Activated naive CD4-positive, alpha-beta T cell treated with anti-CD3 and anti-CD28 coated beads, Interleukin-2, amount 50 U/mL, for 16 hours (primary cell): Measurements from ENCODE around the gene PRSS56.

ENCODE experiments used
- DNase-seq: peaks from one replicate; pipeline ENCODE4 v3.0.0-alpha.2; 2020

The PRSS56 gene

DNA sequence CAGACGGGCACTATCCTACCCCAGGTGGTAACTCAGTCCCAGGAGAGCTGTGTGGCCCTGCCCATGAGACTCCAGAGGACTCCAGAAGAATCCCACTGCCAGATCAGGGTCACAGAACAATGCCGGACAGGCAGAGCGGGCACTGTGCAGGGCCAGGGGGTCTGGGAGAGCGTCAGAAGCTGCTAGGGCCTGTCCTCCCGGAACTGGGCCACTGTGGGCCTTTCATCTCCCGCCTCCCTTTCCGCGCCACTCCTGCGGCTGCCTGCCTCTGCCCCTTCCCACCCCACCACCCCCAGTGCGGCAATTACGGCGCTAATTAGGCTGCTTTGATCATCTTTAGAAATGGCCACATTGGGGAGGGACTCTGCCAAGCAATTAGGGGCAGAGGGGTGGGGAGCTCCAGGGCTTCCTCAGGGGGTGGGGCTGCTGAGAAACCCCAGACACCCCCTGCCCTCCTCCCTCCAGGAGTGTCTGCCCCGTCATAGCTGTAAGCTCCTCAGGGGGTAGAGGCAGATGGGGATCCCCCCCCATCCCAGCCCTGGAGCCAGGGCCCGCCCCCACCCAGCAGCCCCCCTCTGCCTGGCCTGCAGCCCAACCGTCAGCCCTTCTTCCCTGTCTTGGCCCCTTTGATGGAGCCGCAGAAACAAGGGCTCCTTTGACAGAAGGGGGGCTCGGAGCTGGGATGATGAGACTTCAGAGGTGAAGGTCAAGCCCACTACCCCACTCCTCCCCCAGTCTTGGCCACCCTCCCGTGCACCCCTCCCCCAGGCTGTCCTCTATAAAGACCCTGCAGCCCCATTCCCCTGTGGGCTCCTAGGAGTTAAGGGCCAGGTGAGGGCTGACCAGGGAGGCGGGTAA lies at the start of gene PRSS56:
Gene PRSS56 (plus strand): TSS at position 808 of the 858 bp plus-strand sequence. CDS start 211 bp downstream, outside the sequence.
- DNase-seq: no peak

DNA sequence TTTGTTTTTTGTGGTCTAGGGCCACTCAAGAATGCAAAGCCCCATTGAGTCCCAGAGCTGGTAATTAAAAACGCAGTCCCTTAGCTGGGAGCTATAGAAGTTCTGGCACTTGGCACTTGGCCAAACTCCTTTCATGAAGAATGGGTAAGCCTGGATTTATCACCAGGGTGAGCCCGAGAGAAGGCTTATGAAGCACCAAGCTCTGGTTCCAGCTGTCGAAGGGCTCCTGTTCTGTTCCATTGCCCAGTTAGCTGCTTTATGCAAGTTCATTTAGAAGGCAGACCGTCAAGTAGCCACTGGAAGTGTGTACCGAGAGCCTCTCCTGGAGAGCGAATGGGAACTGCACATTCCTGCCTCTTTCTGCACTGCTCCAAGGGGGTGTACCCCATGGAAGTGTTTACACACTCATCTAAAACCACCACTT lies 46.7 kb upstream of the PRSS56 start:
- no peak for DNase-seq

DNA sequence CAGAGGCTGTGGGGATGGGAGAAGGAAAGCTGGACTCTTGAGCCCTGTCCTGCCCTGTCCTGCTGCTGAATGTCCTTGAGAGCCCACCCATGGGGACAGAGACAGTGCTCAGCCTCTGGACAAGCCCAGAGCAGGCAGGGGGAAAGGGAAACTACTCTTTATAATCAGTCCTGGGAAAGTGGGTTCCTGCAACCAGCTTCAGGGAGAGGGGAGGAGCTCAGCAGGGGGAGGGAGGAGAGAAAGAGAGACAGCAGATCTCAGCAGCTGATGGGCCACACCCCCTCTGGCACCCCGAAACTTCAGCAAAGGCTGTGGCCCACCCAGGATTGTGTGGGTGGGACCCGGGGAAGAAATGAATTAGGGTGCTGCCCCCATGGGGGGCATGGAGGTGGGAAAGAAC lies 44.1 kb upstream of the PRSS56 start:
- DNase-seq: no peak

DNA sequence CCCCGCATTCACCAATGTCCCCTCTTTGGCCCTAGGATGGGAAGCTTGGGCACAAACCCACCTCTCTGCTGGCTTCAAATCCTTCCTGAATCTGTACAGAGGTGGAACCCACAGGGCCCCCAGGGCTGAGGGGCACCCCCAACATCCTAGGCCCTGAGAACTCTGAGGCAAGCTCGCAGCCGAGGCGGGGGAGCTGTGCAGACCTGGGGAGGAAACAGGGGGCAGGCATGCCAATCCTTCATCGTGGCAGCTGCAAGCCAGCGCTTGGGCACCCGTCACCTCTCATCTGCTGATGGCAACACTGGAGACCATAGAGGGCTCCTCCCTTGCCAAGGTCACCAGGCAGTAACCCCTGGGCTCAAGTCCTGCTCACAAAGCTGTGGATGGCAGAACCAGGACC lies 43.4 kb upstream of the PRSS56 start:
- no peak for DNase-seq

DNA sequence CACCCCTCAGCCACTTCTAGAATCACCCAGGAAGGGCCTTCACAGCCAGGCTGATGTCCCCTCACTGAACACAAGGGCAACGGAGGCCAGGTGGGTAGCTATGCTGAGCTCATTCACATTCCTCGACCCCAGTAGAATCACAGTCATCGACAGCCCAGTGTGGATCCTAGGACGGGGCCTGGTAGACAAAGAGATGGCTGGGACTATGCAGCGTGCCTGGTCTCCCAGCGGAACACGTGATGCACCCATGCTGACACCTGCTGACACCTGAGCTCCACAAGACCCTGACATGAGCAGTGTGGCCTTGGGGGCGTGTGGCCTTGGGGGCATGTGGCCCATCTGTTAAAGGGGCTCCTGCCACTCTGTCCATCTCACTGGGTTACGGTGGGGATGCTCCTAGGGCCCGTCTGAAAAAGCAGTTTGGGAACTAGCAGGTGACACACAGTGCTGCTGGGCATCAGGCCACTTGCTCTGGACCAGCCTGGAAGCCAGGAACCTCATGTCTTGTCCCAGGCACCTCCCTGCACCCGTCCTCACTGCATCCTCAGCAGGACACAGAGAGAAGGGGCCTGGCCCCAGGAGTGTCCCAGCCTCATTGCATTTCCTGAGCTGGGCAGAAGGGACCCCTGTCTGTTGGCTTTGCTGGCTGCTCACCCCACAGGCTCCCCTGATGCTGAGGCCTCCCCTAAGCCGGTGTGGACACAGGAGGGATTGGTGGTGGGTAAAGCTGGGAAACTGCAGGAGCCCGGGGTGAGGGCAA lies 42.3 kb upstream of the PRSS56 start:
- no peak for DNase-seq

DNA sequence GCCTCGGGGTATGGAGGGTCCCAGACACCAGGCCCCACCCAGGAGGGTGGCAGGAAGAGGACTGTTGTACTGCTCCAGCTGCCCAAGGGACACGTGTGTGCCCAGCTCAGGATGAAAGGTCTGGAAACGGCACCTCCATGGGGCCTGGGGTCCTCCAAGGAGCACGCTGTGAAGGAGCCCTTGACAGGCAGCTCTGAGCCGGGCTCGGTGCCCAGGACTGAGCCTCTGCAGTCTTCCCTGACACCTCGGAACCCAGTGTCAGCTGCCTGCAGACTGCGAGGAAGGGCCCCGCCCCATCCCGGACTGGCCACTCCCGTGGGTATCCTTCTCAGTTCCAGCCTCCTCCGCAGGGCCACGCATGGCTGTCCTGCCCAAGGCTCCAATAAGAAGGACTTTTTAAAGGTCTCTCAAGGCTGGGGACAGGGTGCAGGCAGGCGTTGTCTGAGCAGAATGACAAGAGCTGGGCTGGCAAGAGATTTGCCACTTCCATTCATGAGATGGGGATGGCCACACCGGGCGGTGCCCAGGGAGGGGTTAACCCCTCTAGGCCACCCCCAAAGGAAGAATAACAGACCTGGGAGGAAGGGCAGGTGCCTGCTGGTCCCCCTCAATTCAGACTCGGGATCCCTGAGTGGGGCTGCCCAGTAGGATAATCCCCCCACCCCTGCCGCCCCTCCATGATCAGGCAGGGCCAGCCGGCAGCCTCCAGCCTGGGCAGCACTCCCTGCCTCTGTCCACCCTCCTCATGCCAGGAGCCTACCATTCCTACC lies 41.4 kb upstream of the PRSS56 start:
- no peak for DNase-seq

DNA sequence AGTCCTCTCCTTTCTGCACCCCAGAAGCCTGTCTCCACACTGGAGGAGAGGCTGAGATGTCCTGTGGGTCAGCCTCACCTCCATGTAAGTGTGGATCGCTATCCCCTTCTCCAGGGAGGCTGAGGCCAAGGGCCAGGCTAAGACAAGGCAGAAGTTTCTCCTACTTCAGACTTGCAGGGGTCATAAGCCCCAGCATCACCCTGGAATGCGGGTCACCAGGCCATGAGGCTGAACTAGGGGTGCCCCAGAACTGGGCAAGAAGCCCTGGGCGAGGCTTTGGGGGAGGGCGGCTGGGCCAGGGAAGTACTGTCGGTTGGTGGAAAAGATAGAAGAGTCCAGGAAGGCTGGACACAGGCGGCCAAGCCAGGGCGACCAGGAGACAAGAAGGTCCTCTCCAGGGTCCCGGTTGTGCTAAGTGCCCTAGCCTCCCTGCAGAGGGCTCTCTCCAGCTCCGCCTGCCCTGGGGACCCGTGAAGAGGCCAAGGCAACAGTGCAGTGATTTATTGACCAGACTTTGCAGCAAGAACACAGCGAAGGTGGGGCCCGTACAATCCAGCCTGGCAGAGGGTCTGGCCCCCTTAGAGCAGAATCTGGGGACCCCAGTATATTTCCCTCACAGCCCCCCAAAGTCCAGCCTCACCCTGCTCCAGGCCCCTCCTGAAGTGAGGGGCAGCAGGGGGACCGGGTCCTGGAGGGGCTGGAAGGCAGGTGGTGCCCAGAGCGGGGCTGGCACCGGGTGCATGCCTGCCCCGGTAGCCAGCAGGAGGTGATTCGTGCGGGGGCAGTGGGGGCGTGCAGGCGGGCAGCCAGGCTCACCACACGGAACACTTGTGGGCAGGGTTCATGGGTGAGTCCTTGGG lies 40.6 kb upstream of the PRSS56 start:
- peak; percentile 1 for DNase-seq

DNA sequence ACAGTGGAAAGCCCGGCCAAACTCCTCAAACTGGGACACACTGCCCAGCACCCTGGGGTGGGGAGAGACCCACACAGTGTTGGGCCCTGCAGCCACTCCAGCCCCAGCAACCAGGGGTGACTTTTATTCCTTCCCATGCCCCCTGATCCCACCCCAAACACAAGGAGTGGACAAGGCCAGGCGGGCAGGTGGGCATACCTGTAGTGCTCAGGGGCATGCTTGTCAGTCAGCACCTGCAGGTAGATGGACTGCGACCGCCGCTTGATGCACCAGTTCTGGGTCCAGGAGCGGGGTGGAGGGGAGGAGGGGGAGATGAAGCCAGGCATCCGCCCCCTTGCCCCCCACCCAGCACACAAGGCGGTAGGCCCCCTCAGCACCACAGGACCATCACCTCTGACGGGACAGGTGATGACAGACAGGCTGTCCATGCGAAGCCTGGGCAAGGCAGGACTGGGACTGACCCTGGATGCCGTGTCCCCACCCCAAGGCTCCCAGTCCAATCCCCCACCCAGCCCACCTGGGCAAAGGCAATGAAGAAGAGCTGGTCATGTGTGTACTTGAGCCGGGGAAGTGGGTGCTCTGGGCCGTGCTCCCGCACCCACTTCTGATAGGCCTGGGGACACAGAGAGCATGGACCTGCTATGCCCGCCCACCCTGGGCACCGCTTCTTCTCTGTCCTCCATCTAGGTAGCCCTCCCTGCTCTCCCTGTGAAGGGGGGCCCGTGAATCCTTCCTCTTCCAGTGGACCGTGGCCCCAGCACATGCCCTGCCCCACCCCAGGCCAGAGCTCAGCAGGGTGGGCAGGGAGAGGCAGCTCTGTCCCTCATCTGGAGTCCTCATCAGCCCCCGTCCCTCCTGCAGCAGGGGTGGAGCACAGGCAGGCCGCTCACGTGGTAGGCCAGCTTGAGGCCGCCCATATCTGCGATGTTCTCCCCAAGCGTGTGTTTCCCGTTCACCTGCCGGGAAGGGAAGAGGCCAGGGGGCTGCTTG lies 39.7 kb upstream of the PRSS56 start:
- peak; percentile 10 for DNase-seq

DNA sequence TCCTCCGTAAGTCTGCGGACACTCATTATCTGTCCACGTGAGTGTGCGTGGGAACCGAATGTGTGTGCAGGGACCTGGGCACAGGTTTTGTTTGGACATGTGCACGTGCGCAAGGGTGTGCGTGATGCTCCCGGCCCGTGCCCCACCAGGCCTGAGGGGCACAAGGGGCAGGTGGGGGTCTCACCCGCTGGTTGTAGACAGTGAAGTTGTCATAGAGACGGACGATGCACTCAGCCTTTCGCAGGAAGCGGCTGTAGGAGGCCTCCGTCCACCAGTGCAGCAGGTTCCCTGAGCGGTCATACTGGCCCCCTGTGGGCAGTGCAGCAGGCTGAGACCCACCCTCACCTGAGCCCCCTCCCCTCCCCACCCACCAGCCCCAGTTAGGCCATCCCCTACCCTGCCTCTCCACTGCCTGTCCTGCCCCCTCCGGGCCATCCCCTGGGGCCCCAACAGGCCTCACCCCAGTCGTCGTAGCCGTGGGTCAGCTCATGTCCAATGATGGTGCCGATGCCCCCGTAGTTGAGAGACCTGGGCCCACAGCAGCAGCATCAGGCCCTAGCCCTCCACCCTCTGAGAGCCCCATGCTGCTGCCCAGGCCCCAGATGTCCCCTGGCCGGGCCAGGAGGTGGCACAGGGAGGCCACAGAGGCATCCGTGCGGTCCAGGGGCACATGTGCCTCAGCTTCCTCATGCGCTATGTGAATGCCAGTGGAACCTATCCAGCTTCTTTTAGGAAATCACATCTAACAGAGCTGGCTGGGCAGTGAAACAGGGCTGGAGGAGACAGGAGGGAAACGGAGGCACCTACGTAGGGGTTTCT lies 38.7 kb upstream of the PRSS56 start:
- peak; percentile 4 for DNase-seq

DNA sequence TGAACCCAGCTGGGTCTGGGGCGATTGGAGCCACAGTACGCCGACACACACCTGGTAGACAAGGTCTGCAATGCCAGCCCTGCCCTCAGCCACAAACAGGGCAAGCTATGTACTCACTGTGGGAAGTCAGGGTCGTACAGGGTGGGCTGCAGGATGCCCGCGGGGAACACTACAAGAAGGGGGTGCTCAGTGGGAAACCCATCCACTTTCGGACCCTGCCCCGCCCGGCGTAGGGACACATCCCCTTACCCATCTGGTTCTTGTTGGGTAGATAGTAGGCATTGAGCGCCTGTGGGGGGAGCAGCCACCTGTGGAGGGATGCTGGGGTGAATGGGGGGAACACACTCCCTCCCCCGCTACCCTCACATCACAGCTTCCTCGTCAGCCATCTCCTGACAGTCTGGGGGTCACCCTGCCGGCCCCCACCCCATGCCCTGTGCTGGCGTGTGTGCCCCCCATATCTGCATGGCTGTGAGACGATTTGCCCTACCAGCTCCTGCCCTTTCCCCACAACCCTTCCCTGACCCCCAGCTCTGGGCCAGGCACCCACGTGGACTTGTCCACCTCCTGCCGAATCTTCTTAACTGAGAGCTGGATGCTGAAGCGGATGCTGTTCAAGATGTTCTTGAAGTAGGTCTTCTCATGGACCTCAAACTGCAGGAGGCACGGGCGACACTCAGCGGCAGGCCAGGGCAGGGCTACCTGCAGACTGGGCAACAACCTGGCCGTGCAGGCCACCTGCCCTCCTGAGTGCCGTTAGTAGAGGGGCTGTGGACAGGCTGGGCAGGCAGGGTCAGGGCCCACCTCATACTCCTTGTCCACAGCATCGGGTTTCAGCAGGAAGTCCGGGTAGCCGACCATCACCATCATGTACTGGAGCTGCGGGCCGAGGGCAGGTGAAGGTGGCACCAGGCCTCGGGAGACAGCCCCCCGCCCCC lies 37.6 kb upstream of the PRSS56 start:
- DNase-seq: peak; percentile 6

DNA sequence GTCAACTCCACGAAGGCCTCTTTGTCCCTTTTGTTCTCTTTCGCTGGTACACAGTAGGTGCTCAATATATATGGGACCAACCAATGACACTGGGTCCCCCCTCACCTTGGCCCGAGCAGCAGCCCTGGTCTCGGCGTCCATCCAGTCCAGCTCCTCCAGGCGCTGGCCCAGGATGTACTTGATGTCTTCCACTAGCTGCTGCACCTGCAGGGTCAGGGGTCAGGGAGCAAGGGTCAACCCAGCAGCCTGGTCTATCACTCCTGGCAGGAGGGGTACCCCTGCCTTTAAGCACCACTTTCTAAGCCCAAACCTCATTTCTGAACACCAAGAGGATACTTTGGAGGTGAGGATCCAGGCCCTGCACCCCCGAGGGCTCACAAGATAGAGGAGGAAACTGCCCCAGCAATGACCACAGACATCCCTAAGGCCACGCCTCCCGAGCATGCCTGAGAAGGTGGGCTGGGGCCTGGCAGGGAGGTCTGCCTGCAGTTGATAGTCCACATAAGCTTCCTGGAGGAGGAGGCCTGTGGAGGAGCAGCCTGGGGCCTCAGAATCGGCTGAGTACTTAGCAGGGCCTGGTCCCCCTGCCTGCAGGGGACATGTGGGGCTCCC lies 36.8 kb upstream of the PRSS56 start:
- peak; percentile 6 for DNase-seq

DNA sequence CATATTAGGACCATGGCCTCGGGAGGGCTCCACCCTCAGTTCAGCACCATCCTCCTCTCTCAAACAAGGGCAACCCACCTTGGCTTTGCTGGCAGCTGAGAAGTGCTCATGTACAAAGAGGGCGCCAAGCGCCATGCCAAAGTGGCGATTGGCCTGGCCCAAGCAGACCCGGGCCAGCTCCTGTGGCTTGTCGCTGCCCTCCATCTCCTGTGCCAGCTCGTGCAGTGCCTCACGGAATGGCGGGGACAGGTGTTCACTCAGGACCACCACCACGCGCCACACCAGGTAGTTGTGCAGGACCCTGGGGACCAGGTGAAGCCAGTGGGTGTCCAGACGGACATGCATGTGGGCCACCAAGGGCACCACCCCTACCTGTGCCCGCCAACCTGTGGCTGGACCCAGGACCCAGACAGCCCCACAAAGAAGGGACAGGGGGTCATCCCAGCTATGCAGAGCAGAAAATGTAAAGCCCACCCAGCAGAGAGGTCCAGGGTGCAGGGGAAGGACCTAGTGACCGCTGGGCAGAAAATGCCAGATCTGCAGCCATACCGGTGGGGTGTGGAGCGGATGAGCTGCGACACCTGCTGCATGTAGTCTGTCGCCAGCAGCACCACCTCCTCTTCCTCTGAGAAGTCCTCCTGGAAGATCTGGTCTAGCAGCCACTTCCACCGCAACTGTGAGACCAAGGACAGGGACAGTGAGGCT lies 36.1 kb upstream of the PRSS56 start:
- DNase-seq: peak; percentile 8

DNA sequence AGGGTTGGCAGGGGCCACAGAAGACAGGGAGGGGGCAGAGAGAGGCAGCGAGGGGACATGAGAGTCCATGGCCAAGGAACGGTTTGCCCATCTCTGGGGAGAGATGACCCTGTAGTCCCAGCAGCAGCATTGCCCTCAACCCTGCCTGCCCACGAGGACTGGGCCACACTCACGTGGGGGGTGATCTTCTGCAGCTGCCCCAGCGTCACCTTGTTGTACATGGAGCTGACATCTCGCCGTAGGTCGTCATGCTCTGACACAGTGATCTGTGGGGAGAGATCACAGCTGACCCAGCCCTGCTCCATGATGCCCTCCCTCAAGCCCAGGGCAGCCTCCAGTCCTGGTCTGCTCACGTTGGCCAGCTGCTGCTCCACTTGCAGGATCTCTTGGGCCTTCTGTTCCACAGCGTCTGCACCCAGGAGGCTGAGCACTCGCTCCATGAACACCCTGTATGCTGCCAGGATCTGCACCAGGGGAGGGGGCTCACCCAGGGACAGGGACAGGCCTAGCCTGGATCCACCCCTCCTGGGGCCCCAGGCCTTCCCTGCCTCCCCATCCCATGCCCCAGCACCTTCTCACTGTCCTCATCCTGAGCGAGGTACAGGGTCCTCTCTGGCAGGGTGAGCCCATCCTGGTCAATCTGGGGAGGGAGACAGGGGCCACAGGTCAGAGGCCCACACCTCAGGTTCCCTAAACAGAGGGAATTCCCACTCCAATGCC lies 35.4 kb upstream of the PRSS56 start:
- peak; percentile 8 for DNase-seq

DNA sequence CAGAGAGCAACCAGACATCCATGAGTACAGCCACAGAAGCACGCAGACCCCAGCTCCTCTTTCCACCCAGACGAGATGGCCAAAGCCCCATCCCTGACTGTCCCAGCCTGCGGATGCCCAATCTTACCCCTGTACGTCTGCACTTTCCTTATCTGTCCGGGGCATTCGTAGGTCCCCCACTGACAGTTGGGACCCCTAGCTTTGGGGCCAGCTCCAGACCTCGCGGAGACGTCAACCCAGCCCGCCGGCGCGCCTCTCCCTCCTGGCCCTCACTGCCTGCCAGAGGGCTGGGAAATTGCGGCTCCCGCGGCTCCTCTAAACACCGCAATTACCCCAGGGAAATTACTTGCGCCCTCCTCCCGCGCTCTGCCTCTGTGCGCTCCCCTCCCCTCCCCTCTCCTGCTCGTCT lies 34.8 kb upstream of the PRSS56 start:
- DNase-seq: peak; percentile 9

DNA sequence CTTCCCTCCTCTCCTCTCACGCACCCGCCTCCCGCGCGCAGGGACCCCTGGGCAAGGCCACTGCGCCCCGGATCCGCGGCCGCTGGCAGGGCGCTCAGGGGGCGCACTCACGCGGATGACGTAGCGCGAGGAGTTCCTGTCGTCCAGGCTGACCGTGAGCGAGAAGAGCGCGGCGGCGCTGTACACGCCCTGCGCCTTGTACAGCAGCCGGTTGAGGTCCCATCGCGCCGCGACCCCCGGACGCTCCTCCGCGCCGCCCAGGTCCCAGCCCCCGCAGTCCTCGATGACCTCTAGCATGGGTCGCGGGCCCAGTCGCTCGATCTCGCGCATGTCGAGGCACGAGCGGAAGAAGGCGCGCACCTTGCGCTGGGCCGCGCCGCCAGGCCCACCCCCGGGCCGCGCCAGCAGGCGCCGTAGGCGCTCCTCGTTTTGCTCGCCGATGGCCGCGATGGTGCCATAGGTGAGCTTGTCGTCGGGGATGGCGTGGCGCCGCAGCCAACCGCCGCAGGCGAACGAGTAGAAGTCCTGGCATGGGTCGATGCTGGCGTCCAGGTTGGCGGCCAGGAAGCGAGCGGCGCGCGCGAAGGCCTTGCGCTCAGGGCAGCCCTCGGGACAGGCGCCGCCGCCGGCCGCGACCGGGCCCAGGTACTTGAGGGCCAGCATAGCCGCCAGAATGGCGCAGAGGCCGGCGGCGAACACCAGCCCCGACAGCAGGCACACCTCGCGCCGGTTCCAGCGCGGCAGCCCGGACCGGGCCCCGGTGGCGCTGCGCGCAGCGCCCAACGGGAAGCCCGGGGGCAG lies 34.2 kb upstream of the PRSS56 start:
- peak; percentile 9 for DNase-seq
